Tibial nerve (tissue), 3 donors: ENCODE measurements around the gene DMAP1.

Source experiments
- POLR2A ChIP-seq, 2 donors: fragments of 450-650 bp; IDR thresholded peaks; one replicate each; pipeline ENCODE4 v1.6.1; 2017; ENCODE audit warnings: antibody characterized with exemption in 2 of 2, mild to moderate bottlenecking in 2 of 2, moderate library complexity in 2 of 2
- TF ChIP-seq, protein P1 (sequence below), 5 experiments: fragments of 200-600 bp in 3 of 5; fragments of 450-650 bp in 2 of 5; sonication (generic) in 3 of 5; IDR thresholded peaks; one replicate each; pipeline ENCODE4 v1.5.1; 2016 to 2019; ENCODE audit warnings: antibody characterized with exemption in 5 of 5, mild to moderate bottlenecking in 3 of 5, moderate library complexity in 2 of 5

DNA sequence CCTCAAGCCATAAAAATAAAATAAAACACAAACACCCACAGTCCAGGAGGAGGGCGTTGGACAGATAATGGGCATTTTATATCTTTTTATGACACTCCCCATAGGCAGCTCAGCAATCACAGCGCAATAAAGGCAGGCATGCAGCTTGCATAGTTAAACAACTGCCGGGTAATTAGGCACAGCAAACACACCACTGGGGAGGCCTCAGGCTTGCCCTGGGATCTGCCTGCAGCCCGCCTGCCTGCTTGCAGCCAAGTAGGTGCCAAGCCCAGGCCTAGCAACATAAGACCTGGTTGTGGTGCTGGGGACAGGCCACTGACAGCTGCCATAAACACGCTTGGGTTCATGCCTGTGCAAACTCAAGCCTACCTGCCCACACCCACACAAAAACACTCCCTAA lies 54.2 kb downstream of the DMAP1 start:
- TF ChIP-seq, protein P1, sequence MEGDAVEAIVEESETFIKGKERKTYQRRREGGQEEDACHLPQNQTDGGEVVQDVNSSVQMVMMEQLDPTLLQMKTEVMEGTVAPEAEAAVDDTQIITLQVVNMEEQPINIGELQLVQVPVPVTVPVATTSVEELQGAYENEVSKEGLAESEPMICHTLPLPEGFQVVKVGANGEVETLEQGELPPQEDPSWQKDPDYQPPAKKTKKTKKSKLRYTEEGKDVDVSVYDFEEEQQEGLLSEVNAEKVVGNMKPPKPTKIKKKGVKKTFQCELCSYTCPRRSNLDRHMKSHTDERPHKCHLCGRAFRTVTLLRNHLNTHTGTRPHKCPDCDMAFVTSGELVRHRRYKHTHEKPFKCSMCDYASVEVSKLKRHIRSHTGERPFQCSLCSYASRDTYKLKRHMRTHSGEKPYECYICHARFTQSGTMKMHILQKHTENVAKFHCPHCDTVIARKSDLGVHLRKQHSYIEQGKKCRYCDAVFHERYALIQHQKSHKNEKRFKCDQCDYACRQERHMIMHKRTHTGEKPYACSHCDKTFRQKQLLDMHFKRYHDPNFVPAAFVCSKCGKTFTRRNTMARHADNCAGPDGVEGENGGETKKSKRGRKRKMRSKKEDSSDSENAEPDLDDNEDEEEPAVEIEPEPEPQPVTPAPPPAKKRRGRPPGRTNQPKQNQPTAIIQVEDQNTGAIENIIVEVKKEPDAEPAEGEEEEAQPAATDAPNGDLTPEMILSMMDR (IDR thresholded peaks at IDR 0.05) = no peak
- TF ChIP-seq POLR2A (IDR thresholded peaks at IDR 0.05) = no peak
